ENCODE measurements around the gene ETV3L. TPM values are rescaled to one million over a fixed set of nuclear protein-coding genes. Genes with fewer than 3 reads are reported as not detected.

ETV3L gene
- total RNA-seq, 4 donors from 2014 or later = not detected

DNA sequence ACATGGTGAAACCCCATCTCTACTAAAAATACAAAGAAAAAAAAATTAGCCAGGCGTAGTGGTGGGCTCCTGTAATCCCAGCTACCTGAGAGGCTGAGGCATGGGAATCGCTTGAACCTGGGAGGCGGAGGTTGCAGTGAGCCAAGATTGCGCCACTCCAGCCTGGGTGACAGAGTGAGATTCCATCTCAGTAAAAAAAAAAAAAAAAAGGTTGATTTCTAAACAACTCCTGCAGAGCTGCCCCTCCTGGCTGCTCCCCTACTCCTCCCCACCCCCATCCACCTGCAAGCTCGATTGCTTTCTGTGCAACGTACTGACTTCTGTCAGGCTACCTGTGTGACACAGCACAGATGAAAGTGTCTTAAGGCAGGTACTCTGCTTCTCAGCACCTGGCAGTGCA, 13.3 kb downstream of the ETV3L start:
- no peaks in the 10 kb centered on the region for H3K9me3 ChIP-seq
- no peaks in the 10 kb centered on the region for H3K36me3 ChIP-seq
- no peaks in the 10 kb centered on the region for H3K27me3 ChIP-seq
- TF ChIP-seq POLR2A (IDR thresholded peaks at IDR 0.05) = no peak
- intact Hi-C loops (cut with DNase I) = no loop called here
- H3K4me1 ChIP-seq = peaks cover 0 to 8% (median 3%) of the 10 kb centered on the region in 3 donors
- no peak for DNase-seq
- WGBS, 2 donors = 80 to 85% methylated on average over 6 of the region's 6 CpGs
- no peak overlapping the region for H3K27ac ChIP-seq
- H3K4me3 ChIP-seq = no peak overlapping the region

GRCh38 chr1:157085421-157085820, 14.2 kb downstream of the ETV3L start:
- H3K4me1 ChIP-seq = peaks cover 0 to 4% (median 1%) of the 10 kb centered on the region in 3 donors
- H3K9me3 ChIP-seq = no peaks in the 10 kb centered on the region
- H3K27me3 ChIP-seq = no peaks in the 10 kb centered on the region
- 62 to 68% methylated on average over 5 of the region's 5 CpGs for WGBS, 2 donors
- H3K36me3 ChIP-seq = no peaks in the 10 kb centered on the region
- DNase-seq = no peak
- H3K4me3 ChIP-seq = no peak overlapping the region
- intact Hi-C loops (cut with DNase I) = no loop called here
- no peak overlapping the region for H3K27ac ChIP-seq
- TF ChIP-seq POLR2A (IDR thresholded peaks at IDR 0.05) = no peak
- TF ChIP-seq, protein P1, sequence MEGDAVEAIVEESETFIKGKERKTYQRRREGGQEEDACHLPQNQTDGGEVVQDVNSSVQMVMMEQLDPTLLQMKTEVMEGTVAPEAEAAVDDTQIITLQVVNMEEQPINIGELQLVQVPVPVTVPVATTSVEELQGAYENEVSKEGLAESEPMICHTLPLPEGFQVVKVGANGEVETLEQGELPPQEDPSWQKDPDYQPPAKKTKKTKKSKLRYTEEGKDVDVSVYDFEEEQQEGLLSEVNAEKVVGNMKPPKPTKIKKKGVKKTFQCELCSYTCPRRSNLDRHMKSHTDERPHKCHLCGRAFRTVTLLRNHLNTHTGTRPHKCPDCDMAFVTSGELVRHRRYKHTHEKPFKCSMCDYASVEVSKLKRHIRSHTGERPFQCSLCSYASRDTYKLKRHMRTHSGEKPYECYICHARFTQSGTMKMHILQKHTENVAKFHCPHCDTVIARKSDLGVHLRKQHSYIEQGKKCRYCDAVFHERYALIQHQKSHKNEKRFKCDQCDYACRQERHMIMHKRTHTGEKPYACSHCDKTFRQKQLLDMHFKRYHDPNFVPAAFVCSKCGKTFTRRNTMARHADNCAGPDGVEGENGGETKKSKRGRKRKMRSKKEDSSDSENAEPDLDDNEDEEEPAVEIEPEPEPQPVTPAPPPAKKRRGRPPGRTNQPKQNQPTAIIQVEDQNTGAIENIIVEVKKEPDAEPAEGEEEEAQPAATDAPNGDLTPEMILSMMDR (IDR thresholded peaks at IDR 0.05) = no peak

DNA sequence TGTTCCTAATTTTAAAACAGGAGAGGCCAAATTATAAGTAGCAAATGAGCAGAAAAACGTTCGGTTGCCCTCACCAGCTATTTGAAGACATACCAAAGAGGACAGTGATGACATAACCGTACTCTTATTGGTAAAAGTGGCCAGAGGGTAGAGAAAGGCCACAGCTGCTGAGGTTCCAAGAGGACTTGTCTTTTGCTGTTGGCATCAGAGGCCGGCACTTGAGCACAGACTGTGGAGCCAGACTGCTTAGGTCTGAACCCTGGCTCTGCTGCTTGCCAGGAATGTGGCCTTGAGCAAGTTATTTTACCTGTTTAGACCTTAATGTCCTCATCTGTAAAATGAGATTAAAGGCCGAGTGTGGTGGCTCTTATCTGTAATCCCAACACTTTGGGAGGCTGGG, 14.9 kb downstream of the ETV3L start:
- TF ChIP-seq POLR2A (IDR thresholded peaks at IDR 0.05) = no peak
- TF ChIP-seq, protein P1 (IDR thresholded peaks at IDR 0.05) = no peak
- Histone ChIP-seq H3K4me1 (no peaks in the 10 kb centered on the region), H3K27me3 (no peaks in the 10 kb centered on the region), H3K27ac (no peak overlapping the region), H3K4me3 (no peak overlapping the region), H3K36me3 (no peaks in the 10 kb centered on the region), H3K9me3 (no peaks in the 10 kb centered on the region)
- intact Hi-C loops (cut with DNase I) = no loop called here
- 62 to 80% methylated on average over 3 of the region's 5 CpGs for WGBS, 2 donors
- no peak for DNase-seq

GRCh38 chr1:157081707-157082106, 17.9 kb downstream of the ETV3L start:
- DNase-seq = no peak
- no peaks in the 10 kb centered on the region for H3K36me3 ChIP-seq
- H3K9me3 ChIP-seq = no peaks in the 10 kb centered on the region
- H3K27ac ChIP-seq = no peak overlapping the region
- intact Hi-C loops (cut with DNase I) = no loop called here
- peaks cover 0 to 5% (median 0%) of the 10 kb centered on the region in 4 donors for H3K27me3 ChIP-seq
- no peaks in the 10 kb centered on the region for H3K4me1 ChIP-seq
- TF ChIP-seq, protein P1 (IDR thresholded peaks at IDR 0.05) = no peak
- no peak for TF ChIP-seq POLR2A (IDR thresholded peaks at IDR 0.05)
- no peak overlapping the region for H3K4me3 ChIP-seq
- 62 to 70% methylated on average over 5 of the region's 5 CpGs for WGBS, 2 donors

GRCh38 chr1:157080714-157081113, 18.9 kb downstream of the ETV3L start:
- no peak for DNase-seq
- Histone ChIP-seq H3K27ac (no peak overlapping the region), H3K27me3 (peaks cover 0 to 10% (median 0%) of the 10 kb centered on the region in 4 donors), H3K4me1 (no peaks in the 10 kb centered on the region), H3K36me3 (no peaks in the 10 kb centered on the region), H3K9me3 (no peaks in the 10 kb centered on the region), H3K4me3 (no peak overlapping the region)
- whole genome bisulfite sequencing, 2 donors = 54 to 88% methylated on average over 5 to 9 of the region's 10 CpGs
- TF ChIP-seq, protein P1 (IDR thresholded peaks at IDR 0.05) = no peak
- no peak for TF ChIP-seq POLR2A (IDR thresholded peaks at IDR 0.05)
- intact Hi-C loops (cut with DNase I) = no loop called here

- Histone ChIP-seq H3K36me3 (no peaks in the 10 kb centered on the region), H3K9me3 (no peaks in the 10 kb centered on the region), H3K4me1 (peaks cover 0 to 8% (median 4%) of the 10 kb centered on the region in 3 donors), H3K27ac (no peak overlapping the region), H3K4me3 (no peak overlapping the region), H3K27me3 (peaks cover 0 to 24% (median 0%) of the 10 kb centered on the region in 4 donors)
- whole genome bisulfite sequencing, 2 donors = 88 to 100% methylated on average over 1 of the region's 1 CpG
- TF ChIP-seq POLR2A (IDR thresholded peaks at IDR 0.05) = no peak
- TF ChIP-seq, protein P1 (IDR thresholded peaks at IDR 0.05) = no peak
- no peak for DNase-seq
- intact Hi-C loops (cut with DNase I) = no loop called here
Observed at GRCh38 chr1:157077394-157077793, 22.2 kb downstream of the ETV3L start.
